Liver (tissue), 9 donors: ENCODE measurements around the gene ZNF524. TPM values are rescaled to one million over a fixed set of nuclear protein-coding genes. Genes with fewer than 3 reads are reported as not detected.
A peak's percentile ranks its signal among the peaks of the same experiment; 100 is the strongest.

Experiments used
- DNase-seq: peaks from one replicate; pipeline ENCODE4 v3.0.0-alpha.2; 2017; ENCODE audit warnings: low spot score
- H3K27ac ChIP-seq, 2 donors: one replicate each; pipeline ENCODE4 v1.7.0; 2013; ENCODE audit warnings: inconsistent platforms in 2 of 2, low read length in 2 of 2, control low read depth in 1 of 2, low read depth in 1 of 2, mild to moderate bottlenecking in 1 of 2
- H3K27me3 ChIP-seq, 4 donors: one replicate each; pipeline versions ENCODE4 v1.6.1 to v1.7.0; 2013; ENCODE audit warnings: low read length in 3 of 4, inconsistent platforms in 1 of 4, mild to moderate bottlenecking in 1 of 4, moderate library complexity in 1 of 4; ENCODE audit not compliant: control insufficient read depth in 4 of 4, insufficient read depth in 4 of 4
- H3K36me3 ChIP-seq, 4 donors: one replicate each; pipeline versions ENCODE4 v1.6.1 to v1.7.0; 2013; ENCODE audit warnings: low read length in 3 of 4, mild to moderate bottlenecking in 3 of 4, low read depth in 1 of 4, moderate library complexity in 1 of 4; ENCODE audit not compliant: control insufficient read depth in 4 of 4, insufficient read depth in 3 of 4
- H3K4me1 ChIP-seq, 4 donors: one replicate each; pipeline versions ENCODE4 v1.6.1 to v1.7.0; 2013; ENCODE audit warnings: low read length in 3 of 4, mild to moderate bottlenecking in 3 of 4, moderate library complexity in 1 of 4; ENCODE audit not compliant: control insufficient read depth in 4 of 4, insufficient read depth in 4 of 4
- H3K4me3 ChIP-seq, 3 donors: one replicate each; pipeline versions ENCODE4 v1.6.1 to v1.7.0; 2013; ENCODE audit warnings: low read length in 3 of 3, control low read depth in 1 of 3, low read depth in 1 of 3, mild to moderate bottlenecking in 1 of 3
- H3K9ac ChIP-seq, 2 donors: one replicate each; pipeline ENCODE4 v1.7.0; 2013; ENCODE audit warnings: low read length in 2 of 2, mild to moderate bottlenecking in 2 of 2, moderate library complexity in 2 of 2, control low read depth in 1 of 2, low read depth in 1 of 2
- H3K9me3 ChIP-seq, 4 donors: one replicate each; pipeline versions ENCODE4 v1.6.1 to v1.7.0; 2013; ENCODE audit warnings: low read length in 3 of 4; ENCODE audit not compliant: control insufficient read depth in 4 of 4
- ATF3 ChIP-seq: IDR thresholded peaks from 2 replicates; pipeline ENCODE4 v1.6.1; 2016; ENCODE audit warnings: antibody characterized with exemption
- FOXA1 ChIP-seq: IDR thresholded peaks from 2 replicates; pipeline ENCODE4 v1.6.1; 2016; ENCODE audit warnings: antibody characterized with exemption
- GABPA ChIP-seq, 2 donors: IDR thresholded peaks in 1 of 2; conservative IDR thresholded peaks in 1 of 2; 2 replicates each; pipeline ENCODE4 v1.6.1; 2016; ENCODE audit warnings: antibody characterized with exemption in 2 of 2, mild to moderate bottlenecking in 1 of 2, moderate library complexity in 1 of 2
- HNF4A ChIP-seq, 2 donors: conservative IDR thresholded peaks; 2 replicates each; pipeline ENCODE4 v1.6.1; 2016; ENCODE audit warnings: antibody characterized with exemption in 2 of 2, mild to moderate bottlenecking in 2 of 2
- HNF4G ChIP-seq: IDR thresholded peaks from 2 replicates; pipeline ENCODE4 v1.6.1; 2016; ENCODE audit warnings: antibody characterized with exemption
- JUND ChIP-seq, 2 donors: IDR thresholded peaks; 2 replicates each; pipeline ENCODE4 v1.6.1; 2016; ENCODE audit warnings: antibody characterized with exemption in 2 of 2
- MAX ChIP-seq: IDR thresholded peaks from 2 replicates; pipeline ENCODE4 v1.6.1; 2016; ENCODE audit warnings: antibody characterized with exemption
- RAD21 ChIP-seq, 2 donors: IDR thresholded peaks; 2 replicates each; pipeline ENCODE4 v1.6.1; 2016; ENCODE audit warnings: antibody characterized with exemption in 2 of 2, mild to moderate bottlenecking in 2 of 2
- REST ChIP-seq: IDR thresholded peaks from 2 replicates; pipeline ENCODE4 v1.6.1; 2016; ENCODE audit warnings: antibody characterized with exemption, mild to moderate bottlenecking
- RXRA ChIP-seq, 2 donors: IDR thresholded peaks; 2 replicates each; pipeline ENCODE4 v1.6.1; 2017 to 2018; ENCODE audit warnings: antibody characterized with exemption in 2 of 2, mild to moderate bottlenecking in 1 of 2
- TAF1 ChIP-seq: conservative IDR thresholded peaks from 2 replicates; pipeline ENCODE4 v1.6.1; 2016; ENCODE audit warnings: antibody characterized with exemption, mild to moderate bottlenecking
- YY1 ChIP-seq: IDR thresholded peaks from 2 replicates; pipeline ENCODE4 v1.6.1; 2016; ENCODE audit warnings: antibody characterized with exemption, mild to moderate bottlenecking
- ZBTB33 ChIP-seq: IDR thresholded peaks from 2 replicates; pipeline ENCODE4 v1.6.1; 2016; ENCODE audit warnings: antibody characterized with exemption
- WGBS: extraction: QIAGEN DNeasy Blood & Tissue Kit; methylation state at CpG from one replicate; pipeline ENCODE4 v1.1.7; 2013; 5-methylcytosine and 5-hydroxymethylcytosine counted together
- polyA plus RNA-seq, 2 donors: library from polyadenylated mRNA; stranded (reverse) in 1 of 2; unstranded in 1 of 2; fragments of 200-250 nt in 1 of 2; fragments of >200 nt in 1 of 2; fragmentation: Nextera tagmentation in 1 of 2; extraction: Ambion mirVana in 1 of 2; gene quantifications; one replicate each; pipeline versions ENCODE4 v1.2.1 to v1.2.3, GENCODE V29; 2013 to 2015
- total RNA-seq, 2 donors: library from RNA; depleted of rRNA; stranded (reverse); fragments of >200 nt; gene quantifications; one replicate each; pipeline ENCODE4 v1.2.3, GENCODE V29; 2014
- donor health status: healthy.
- donor health status: healthy.
- donor health status: healthy.
- donor health status: healthy.
- donor health status: healthy.

Gene ZNF524
- total and polyA plus RNA-seq, 4 donors: 6.7 to 12.3 (median 10.2) TPM

GRCh38 chr19:55644842-55645511 is 44.9 kb downstream of the ZNF524 start:
- peaks cover 0 to 9% (median under 1%) of the 10 kb centered on the region in 4 donors for H3K36me3 ChIP-seq
- no peaks in the 10 kb centered on the region for H3K27me3 ChIP-seq
- no peak for DNase-seq
- no peak overlapping the region for H3K27ac ChIP-seq
- peak overlapping the region in 1 of 3 donors; percentile 70 for H3K4me3 ChIP-seq
- no peaks in the 10 kb centered on the region for H3K9me3 ChIP-seq
- TF ChIP-seq REST (no peak), JUND (IDR thresholded peaks at IDR 0.05) (no peak), RXRA (IDR thresholded peaks at IDR 0.05) (no peak), ZBTB33 (no peak), GABPA (IDR thresholded peaks at IDR 0.05 in 1 of 2, conservative IDR thresholded peaks at IDR 0.05 in 1 of 2) (no peak), ATF3 (no peak), TAF1 (no peak), HNF4G (no peak), FOXA1 (no peak)
- peaks cover 24 to 69% (median 58%) of the 10 kb centered on the region in 4 donors for H3K4me1 ChIP-seq
- WGBS: 91% methylated on average over 28 of the region's 28 CpGs
- H3K9ac ChIP-seq: no peak overlapping the region

GRCh38 chr19:55645512-55645881 is 45.4 kb downstream of the ZNF524 start:
- no peak overlapping the region for H3K27ac ChIP-seq
- WGBS: 77% methylated on average over 5 of the region's 5 CpGs
- no peak for TF ChIP-seq JUND (IDR thresholded peaks at IDR 0.05)
- no peak for TF ChIP-seq MAX
- no peak for TF ChIP-seq REST
- TF ChIP-seq ZBTB33: no peak
- TF ChIP-seq HNF4G: no peak
- no peak for TF ChIP-seq YY1
- TF ChIP-seq HNF4A (conservative IDR thresholded peaks at IDR 0.05): no peak
- TF ChIP-seq GABPA (IDR thresholded peaks at IDR 0.05 in 1 of 2, conservative IDR thresholded peaks at IDR 0.05 in 1 of 2): no peak
- no peak for TF ChIP-seq RAD21 (IDR thresholded peaks at IDR 0.05)
- TF ChIP-seq ATF3: no peak
- no peak for DNase-seq
- no peaks in the 10 kb centered on the region for H3K27me3 ChIP-seq
- H3K9me3 ChIP-seq: no peaks in the 10 kb centered on the region
- H3K4me3 ChIP-seq: no peak overlapping the region
- peaks cover 22 to 63% (median 53%) of the 10 kb centered on the region in 4 donors for H3K4me1 ChIP-seq
- H3K36me3 ChIP-seq: peaks cover 0 to 9% (median under 1%) of the 10 kb centered on the region in 4 donors
- no peak overlapping the region for H3K9ac ChIP-seq
